Smooth muscle cell (in vitro differentiated cells): ENCODE data around the gene ASB8. TPM values are rescaled to one million over a fixed set of nuclear protein-coding genes. Genes with fewer than 3 reads are reported as not detected.

Experiments used
- DNase-seq: peaks from one replicate; lab custom pipeline; 2025; ENCODE audit not compliant: unreplicated experiment; lab: John Stamatoyannopoulos, UW
- H2AFZ ChIP-seq: fragments of 200-600 bp; sonication (generic); 2 replicates; pipeline ENCODE4 v1.6.0; 2016; ENCODE audit warnings: antibody characterized with exemption, low read depth, mild to moderate bottlenecking
- H3F3A ChIP-seq: fragments of 200-600 bp; sonication (generic); 2 replicates; pipeline ENCODE4 v1.6.0; 2017; ENCODE audit warnings: antibody characterized with exemption, low read depth
- H3K27ac ChIP-seq: fragments of 200-600 bp; sonication (generic); 2 replicates; pipeline ENCODE4 v1.5.1; 2016; ENCODE audit warnings: low read depth, mild to moderate bottlenecking
- H3K27me3 ChIP-seq: fragments of 200-600 bp; sonication (generic); 2 replicates; pipeline ENCODE4 v1.6.1; 2016; ENCODE audit warnings: low read depth, mild to moderate bottlenecking
- H3K36me3 ChIP-seq: fragments of 200-600 bp; sonication (generic); 2 replicates; pipeline ENCODE4 v1.5.1; 2016; ENCODE audit warnings: low read depth
- H3K4me1 ChIP-seq: fragments of 200-600 bp; sonication (generic); 2 replicates; pipeline ENCODE4 v1.5.1; 2016; ENCODE audit warnings: low read depth
- H3K4me2 ChIP-seq: fragments of 200-600 bp; sonication (generic); 2 replicates; pipeline ENCODE4 v1.6.0; 2016; ENCODE audit warnings: mild to moderate bottlenecking
- H3K4me3 ChIP-seq: fragments of 200-600 bp; sonication (generic); 2 replicates; pipeline ENCODE4 v1.5.1; 2016; ENCODE audit warnings: mild to moderate bottlenecking
- H3K79me2 ChIP-seq: fragments of 200-600 bp; sonication (generic); 2 replicates; pipeline ENCODE4 v1.6.0; 2016; ENCODE audit warnings: low read depth, mild to moderate bottlenecking
- H3K9ac ChIP-seq: fragments of 200-600 bp; sonication (generic); 2 replicates; pipeline ENCODE4 v1.6.0; 2016; ENCODE audit warnings: low read depth
- H3K9me3 ChIP-seq: fragments of 200-600 bp; sonication (generic); replicated peaks from 2 replicates; pipeline ENCODE4 v1.5.1; 2016; ENCODE audit warnings: low read depth
- H4K20me1 ChIP-seq: fragments of 200-600 bp; sonication (generic); 2 replicates; pipeline ENCODE4 v1.6.0; 2016; ENCODE audit warnings: low read depth
- CTCF ChIP-seq: fragments of 200-600 bp; sonication (generic); IDR thresholded peaks from 2 replicates; pipeline ENCODE4 v1.5.1; 2017; ENCODE audit warnings: borderline replicate concordance, mild to moderate bottlenecking, antibody characterized with exemption; ENCODE audit not compliant: insufficient read depth, poor library complexity, severe bottlenecking
- WGBS: methylation state at CpG from one replicate; pipeline ENCODE4 v1.1.7; 2016; ENCODE audit warnings: low lambda C conversion rate; 5-methylcytosine and 5-hydroxymethylcytosine counted together
- polyA plus RNA-seq: library from polyadenylated mRNA; unstranded; fragments of >200 nt; fragmentation: Nextera tagmentation; extraction: Ambion mirVana; gene quantifications from 2 replicates; pipeline ENCODE4 v1.2.1, GENCODE V29; 2016
- total RNA-seq: library from RNA; depleted of rRNA; stranded (reverse); fragments of >200 nt; gene quantifications from 2 replicates; pipeline ENCODE4 v1.2.3, GENCODE V29; 2014

The ASB8 gene
- total and polyA plus RNA-seq, 2 experiments from 2014 or later: 25.4 to 31.1 TPM

GRCh38 chr12:48175613-48176416, 18.5 kb upstream of the ASB8 start:
- H2AFZ ChIP-seq: peak overlapping the region; percentile 93
- H3K4me2 ChIP-seq: peak overlapping the region; percentile 72
- peaks cover 24% of the 10 kb centered on the region for H3K4me1 ChIP-seq
- H3K27me3 ChIP-seq: peaks cover 8% of the 10 kb centered on the region
- 55% methylated on average over 3 of the region's 3 CpGs for WGBS
- no peak for TF ChIP-seq CTCF
- no peaks in the 10 kb centered on the region for H3K36me3 ChIP-seq
- no peak overlapping the region for H3K9ac ChIP-seq
- peak overlapping the region; percentile 45 for H3K27ac ChIP-seq
- H3K79me2 ChIP-seq: no peaks in the 10 kb centered on the region
- H3K9me3 ChIP-seq: no peaks in the 10 kb centered on the region
- no peak for DNase-seq
- H3F3A ChIP-seq: peaks cover 7% of the 10 kb centered on the region
- no peaks in the 10 kb centered on the region for H4K20me1 ChIP-seq
- no peak overlapping the region for H3K4me3 ChIP-seq

- Histone ChIP-seq H3K36me3 (no peaks in the 10 kb centered on the region), H3K4me1 (no peaks in the 10 kb centered on the region), H3K27me3 (no peaks in the 10 kb centered on the region), H3K4me2 (no peak overlapping the region), H4K20me1 (no peaks in the 10 kb centered on the region), H3F3A (no peaks in the 10 kb centered on the region), H3K79me2 (no peaks in the 10 kb centered on the region), H3K9me3 (no peaks in the 10 kb centered on the region), H3K9ac (no peak overlapping the region), H2AFZ (no peak overlapping the region), H3K4me3 (no peak overlapping the region), H3K27ac (no peak overlapping the region)
- no peak for TF ChIP-seq CTCF
- 96% methylated on average over 19 of the region's 19 CpGs for WGBS
- no peak for DNase-seq
Observed at GRCh38 chr12:48169011-48169410, 11.7 kb upstream of the ASB8 start.

GRCh38 chr12:48165089-48165981, 8.0 kb upstream of the ASB8 start:
- no peak overlapping the region for H3K4me3 ChIP-seq
- no peaks in the 10 kb centered on the region for H4K20me1 ChIP-seq
- no peaks in the 10 kb centered on the region for H3F3A ChIP-seq
- H3K4me1 ChIP-seq: no peaks in the 10 kb centered on the region
- peak; percentile 95 for TF ChIP-seq CTCF
- H3K79me2 ChIP-seq: no peaks in the 10 kb centered on the region
- no peak for DNase-seq
- WGBS: 37% methylated on average over 2 of the region's 2 CpGs
- H3K9me3 ChIP-seq: no peaks in the 10 kb centered on the region
- no peaks in the 10 kb centered on the region for H3K27me3 ChIP-seq
- no peaks in the 10 kb centered on the region for H3K36me3 ChIP-seq
- H3K27ac ChIP-seq: no peak overlapping the region
- no peak overlapping the region for H2AFZ ChIP-seq
- H3K4me2 ChIP-seq: no peak overlapping the region
- no peak overlapping the region for H3K9ac ChIP-seq
